Fibroblast of skin of abdomen (primary cell): ENCODE results near the gene CHD9NB.

Source experiments
- DNase-seq: peaks from one replicate; pipeline ENCODE4 v3.0.0-alpha.2; 2013

Gene CHD9NB

DNA sequence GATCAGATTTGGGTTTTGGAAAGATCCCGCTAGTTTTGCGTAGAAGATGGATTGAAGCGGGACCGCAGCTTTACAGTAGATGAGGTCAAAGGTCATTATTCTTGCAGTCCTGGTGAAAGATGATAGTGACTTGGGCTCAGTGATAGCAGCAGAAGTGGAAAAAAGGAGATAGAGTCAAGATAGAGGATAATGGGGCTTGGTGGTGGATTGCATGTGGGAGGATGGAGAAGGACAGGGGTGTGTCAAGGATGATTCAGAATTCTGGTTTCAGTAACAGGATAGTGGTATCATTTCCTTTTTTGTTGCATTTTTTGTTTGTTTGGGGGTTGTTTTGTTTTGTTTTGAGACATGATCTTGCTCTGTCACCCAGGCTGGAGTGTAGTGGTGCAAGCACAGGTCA is 28.7 kb downstream of the CHD9NB start:
- DNase-seq: no peak

- DNase-seq: peak; percentile 44
Measured at GRCh38 chr16:53022374-53022773, 30.3 kb downstream of the CHD9NB start.

- DNase-seq: no peak
Measured at GRCh38 chr16:53018834-53019416, 33.8 kb downstream of the CHD9NB start.

DNA sequence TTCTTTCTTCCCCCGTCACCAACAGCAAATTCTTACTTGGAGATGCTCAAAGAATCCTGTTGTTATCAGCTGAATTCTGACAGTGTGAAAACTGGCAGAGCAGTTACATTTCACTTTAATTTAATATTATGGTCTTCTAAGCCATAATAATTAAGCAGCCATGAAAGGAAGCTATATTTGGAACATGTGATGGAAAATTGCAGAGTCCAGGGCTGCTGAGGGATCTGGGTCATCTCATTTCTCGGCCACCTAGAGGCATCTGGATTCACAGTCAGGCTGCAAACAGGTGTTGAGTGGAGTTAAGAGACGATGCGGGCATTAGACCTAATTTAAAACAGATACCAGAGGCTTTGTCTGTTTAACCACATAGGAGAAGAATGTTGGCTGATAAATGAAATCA is 38.4 kb downstream of the CHD9NB start:
- no peak for DNase-seq

DNA sequence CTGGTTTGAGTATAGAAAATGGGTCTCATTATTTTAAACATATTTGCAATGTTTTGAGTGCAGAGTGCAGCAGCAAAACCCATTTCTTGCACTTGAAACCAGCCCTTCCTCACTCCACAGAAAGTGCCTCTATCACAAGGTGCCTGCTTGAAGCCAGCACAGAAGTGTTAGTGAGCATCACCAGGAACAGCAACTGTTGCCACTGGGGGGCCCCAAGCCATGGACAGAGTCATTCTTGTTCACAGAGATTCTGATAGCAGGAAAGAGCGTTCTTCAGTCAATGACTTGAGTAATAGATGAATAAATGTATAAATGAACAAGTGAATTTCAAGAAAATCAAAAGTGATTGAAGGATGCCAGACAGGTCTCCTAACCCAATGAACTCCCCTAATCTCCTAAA is 45.6 kb downstream of the CHD9NB start:
- no peak for DNase-seq

DNA sequence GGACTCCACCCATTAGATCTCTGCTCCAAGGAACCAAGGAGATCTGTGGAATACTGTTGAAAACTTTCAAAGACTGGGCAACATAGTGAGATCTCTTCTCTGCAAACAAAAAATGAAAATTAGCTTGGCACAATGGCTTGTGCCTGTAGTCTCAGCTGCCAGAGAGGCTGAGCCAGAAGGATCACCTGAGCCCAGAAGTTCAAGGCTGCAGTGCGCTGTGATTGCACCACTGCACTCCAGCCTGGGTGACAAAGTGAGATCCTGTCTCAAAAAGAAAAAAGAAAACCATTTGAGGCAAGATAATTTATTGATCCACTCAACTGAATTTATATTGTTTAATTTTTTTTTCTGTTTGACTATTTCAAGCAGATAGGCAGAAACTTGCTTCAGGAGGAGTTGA is 54.8 kb downstream of the CHD9NB start:
- no peak for DNase-seq

DNA sequence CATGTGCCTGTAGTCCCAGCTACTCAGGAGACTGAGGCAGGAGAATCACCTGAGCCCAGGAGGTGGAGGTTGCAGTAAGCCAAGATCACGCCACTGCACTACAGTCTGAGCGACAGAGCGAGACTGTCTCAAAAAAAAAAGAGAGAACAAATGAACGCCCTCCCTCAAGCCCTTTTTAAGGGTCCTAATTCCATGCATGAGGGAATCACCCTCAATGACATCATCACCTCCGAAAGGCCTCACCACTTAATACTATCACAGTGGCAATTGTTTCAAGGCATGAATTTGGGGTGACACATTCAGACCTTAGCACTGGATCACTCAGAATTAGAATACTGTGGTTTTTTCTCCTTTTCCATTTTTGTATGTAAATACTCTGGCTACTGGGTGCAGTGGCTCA is 57.8 kb downstream of the CHD9NB start:
- no peak for DNase-seq

- no peak for DNase-seq
Measured at GRCh38 chr16:52993179-52993578, 59.5 kb downstream of the CHD9NB start.

DNA sequence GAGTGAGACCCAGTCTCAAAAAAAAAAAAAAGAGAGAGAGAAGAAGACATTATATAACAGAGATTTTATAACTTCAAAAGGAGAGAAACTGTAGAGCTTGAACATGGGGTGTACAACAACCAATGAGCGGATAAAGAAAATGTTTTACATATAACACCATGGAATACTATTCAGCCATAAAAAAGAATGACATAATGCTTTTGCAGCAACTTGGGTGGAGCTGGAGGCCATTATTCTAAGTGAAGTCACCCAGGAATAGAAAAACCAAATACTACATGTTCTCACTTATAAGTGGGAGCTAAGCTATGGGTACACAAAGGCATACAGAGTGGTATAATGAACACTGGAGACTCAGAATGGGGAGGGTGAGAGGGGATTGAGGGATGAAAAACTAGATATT is 61.1 kb downstream of the CHD9NB start:
- no peak for DNase-seq
